Vagina (tissue), 2 donors: ENCODE results near the gene DLD. TPM values are rescaled to one million over a fixed set of nuclear protein-coding genes. Genes with fewer than 3 reads are reported as not detected.

Source experiments
- DNase-seq, 2 donors: peaks; one replicate each; pipeline ENCODE4 v3.0.0-alpha.2; 2017; ENCODE audit errors: extremely low spot score in 2 of 2
- H3K27ac ChIP-seq: fragments of 200-600 bp; sonication (generic); one replicate; pipeline ENCODE4 v1.5.1; 2019
- H3K27me3 ChIP-seq: fragments of 200-600 bp; sonication (generic); one replicate; pipeline ENCODE4 v1.5.1; 2019
- H3K36me3 ChIP-seq, 2 donors: fragments of 200-600 bp; sonication (generic); one replicate each; pipeline ENCODE4 v1.5.1; 2017 to 2019
- H3K4me1 ChIP-seq: fragments of 200-600 bp; sonication (generic); one replicate; pipeline ENCODE4 v1.5.1; 2019
- H3K4me3 ChIP-seq, 2 donors: fragments of 200-600 bp; sonication (generic); 1 replicate in 1 of 2; 2 replicates in 1 of 2; pipeline ENCODE4 v1.5.1; 2016 to 2019
- H3K9me3 ChIP-seq: fragments of 200-600 bp; sonication (generic); one replicate; pipeline ENCODE4 v1.5.1; 2019
- POLR2A ChIP-seq, 2 donors: fragments of 450-650 bp; IDR thresholded peaks; one replicate each; pipeline ENCODE4 v1.6.1; 2017; ENCODE audit warnings: antibody characterized with exemption in 2 of 2, mild to moderate bottlenecking in 2 of 2, moderate library complexity in 2 of 2
- POLR2AphosphoS5 ChIP-seq, 2 donors: sonication (generic); formaldehyde crosslinking; IDR thresholded peaks; one replicate each; pipeline ENCODE4 v1.9.0; 2017; ENCODE audit warnings: antibody characterized with exemption in 2 of 2, mild to moderate bottlenecking in 2 of 2, low read depth in 1 of 2; ENCODE audit not compliant: insufficient read depth in 1 of 2
- intact Hi-C: fragments of 100-400 bp; cut with DNase I; formaldehyde crosslinking; loops from one replicate; pipeline ENCODE4 v1.15.1; 2023
- total RNA-seq: library from RNA; depleted of rRNA; stranded (reverse); fragments of >200 nt; gene quantifications from one replicate; pipeline ENCODE4 v1.2.3, GENCODE V29; 2016
- TF ChIP-seq, protein P1 (sequence below), 3 experiments: fragments of 450-650 bp in 2 of 3; fragments of 200-600 bp in 1 of 3; sonication (generic) in 1 of 3; IDR thresholded peaks; one replicate each; pipeline ENCODE4 v1.5.1; 2017 to 2019; ENCODE audit warnings: antibody characterized with exemption in 3 of 3, mild to moderate bottlenecking in 2 of 3, moderate library complexity in 2 of 3

Gene DLD
- total RNA-seq, 1 donor from 2014 or later = 67.8 TPM

DNA sequence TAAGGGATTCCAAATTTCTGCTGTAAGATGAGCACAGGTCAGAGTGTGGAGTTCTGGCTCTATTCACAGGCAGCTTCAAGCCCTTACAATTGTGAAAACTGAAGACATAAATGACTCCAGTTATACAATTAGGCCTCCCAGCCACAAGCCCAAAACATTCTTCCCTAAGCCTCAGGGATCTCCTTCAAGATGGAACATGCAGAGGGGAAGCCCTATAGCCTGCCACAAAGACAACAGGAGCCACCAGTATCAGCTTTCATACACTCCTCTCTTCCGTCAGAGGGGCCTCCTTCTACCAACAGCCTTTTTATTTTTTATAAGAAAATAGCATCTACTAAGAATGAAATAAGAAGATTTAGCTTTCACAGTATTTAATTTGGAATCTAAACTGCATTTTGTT lies 46.5 kb downstream of the DLD start:
- TF ChIP-seq POLR2A (IDR thresholded peaks at IDR 0.05) = no peak
- no peak for TF ChIP-seq POLR2AphosphoS5 (IDR thresholded peaks at IDR 0.05; ENCODE audit: insufficient read depth in 1 of 2, low read depth in 1 of 2)
- TF ChIP-seq, protein P1, sequence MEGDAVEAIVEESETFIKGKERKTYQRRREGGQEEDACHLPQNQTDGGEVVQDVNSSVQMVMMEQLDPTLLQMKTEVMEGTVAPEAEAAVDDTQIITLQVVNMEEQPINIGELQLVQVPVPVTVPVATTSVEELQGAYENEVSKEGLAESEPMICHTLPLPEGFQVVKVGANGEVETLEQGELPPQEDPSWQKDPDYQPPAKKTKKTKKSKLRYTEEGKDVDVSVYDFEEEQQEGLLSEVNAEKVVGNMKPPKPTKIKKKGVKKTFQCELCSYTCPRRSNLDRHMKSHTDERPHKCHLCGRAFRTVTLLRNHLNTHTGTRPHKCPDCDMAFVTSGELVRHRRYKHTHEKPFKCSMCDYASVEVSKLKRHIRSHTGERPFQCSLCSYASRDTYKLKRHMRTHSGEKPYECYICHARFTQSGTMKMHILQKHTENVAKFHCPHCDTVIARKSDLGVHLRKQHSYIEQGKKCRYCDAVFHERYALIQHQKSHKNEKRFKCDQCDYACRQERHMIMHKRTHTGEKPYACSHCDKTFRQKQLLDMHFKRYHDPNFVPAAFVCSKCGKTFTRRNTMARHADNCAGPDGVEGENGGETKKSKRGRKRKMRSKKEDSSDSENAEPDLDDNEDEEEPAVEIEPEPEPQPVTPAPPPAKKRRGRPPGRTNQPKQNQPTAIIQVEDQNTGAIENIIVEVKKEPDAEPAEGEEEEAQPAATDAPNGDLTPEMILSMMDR (IDR thresholded peaks at IDR 0.05) = no peak
- no peaks in the 10 kb centered on the region for H3K27me3 ChIP-seq
- no peak overlapping the region for H3K4me3 ChIP-seq
- no peaks in the 10 kb centered on the region for H3K9me3 ChIP-seq
- intact Hi-C loops = no loop called here
- no peak overlapping the region for H3K27ac ChIP-seq
- no peaks in the 10 kb centered on the region for H3K36me3 ChIP-seq
- no peak for DNase-seq
- peaks cover 37% of the 10 kb centered on the region for H3K4me1 ChIP-seq

DNA sequence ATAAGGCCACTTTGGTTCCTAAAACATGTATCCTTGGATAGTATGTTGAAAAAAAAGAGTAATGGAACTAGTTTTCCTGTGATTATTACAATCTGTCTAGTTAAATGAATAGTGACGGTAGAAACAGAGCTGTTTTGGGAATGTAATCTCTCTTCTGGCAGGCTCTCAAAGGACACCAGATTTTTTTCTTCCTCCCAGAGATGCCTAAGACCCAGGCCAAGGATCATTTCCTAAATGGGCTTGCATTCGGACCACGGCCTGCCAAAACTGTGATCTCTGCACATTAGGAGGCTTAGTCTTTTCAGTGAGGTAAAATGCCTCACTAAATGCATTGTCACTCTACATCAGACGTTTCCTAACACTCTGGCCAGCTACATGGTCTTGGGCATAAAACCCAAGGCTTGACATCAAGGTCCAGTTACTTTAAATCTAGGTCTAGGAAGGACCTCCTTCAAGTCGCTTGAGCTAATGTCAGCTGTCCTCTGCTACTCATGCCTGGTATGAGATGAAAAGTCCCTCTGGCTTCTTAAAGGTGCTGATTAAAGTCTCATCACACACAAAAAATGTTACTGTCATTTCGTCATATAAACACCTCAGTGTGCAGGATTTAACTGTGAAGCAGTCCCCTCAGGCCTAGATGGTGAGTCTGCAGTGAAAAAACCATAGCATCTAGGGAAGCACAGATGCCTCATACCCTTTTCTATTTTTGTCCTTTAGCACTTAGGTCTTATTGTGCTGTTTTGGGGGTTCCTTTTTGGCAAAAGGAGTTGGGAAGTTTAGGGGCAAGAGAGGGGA lies 47.7 kb downstream of the DLD start:
- Histone ChIP-seq H3K4me3 (no peak overlapping the region), H3K27ac (peak overlapping the region; percentile 65), H3K4me1 (peaks cover 37% of the 10 kb centered on the region), H3K27me3 (no peaks in the 10 kb centered on the region), H3K9me3 (no peaks in the 10 kb centered on the region), H3K36me3 (no peaks in the 10 kb centered on the region)
- peak in 1 of 2 donors; percentile 43 for TF ChIP-seq POLR2AphosphoS5 (IDR thresholded peaks at IDR 0.05; ENCODE audit: insufficient read depth in 1 of 2, low read depth in 1 of 2)
- TF ChIP-seq, protein P1 (IDR thresholded peaks at IDR 0.05) = no peak
- DNase-seq = no peak
- intact Hi-C loops = no loop called here

DNA sequence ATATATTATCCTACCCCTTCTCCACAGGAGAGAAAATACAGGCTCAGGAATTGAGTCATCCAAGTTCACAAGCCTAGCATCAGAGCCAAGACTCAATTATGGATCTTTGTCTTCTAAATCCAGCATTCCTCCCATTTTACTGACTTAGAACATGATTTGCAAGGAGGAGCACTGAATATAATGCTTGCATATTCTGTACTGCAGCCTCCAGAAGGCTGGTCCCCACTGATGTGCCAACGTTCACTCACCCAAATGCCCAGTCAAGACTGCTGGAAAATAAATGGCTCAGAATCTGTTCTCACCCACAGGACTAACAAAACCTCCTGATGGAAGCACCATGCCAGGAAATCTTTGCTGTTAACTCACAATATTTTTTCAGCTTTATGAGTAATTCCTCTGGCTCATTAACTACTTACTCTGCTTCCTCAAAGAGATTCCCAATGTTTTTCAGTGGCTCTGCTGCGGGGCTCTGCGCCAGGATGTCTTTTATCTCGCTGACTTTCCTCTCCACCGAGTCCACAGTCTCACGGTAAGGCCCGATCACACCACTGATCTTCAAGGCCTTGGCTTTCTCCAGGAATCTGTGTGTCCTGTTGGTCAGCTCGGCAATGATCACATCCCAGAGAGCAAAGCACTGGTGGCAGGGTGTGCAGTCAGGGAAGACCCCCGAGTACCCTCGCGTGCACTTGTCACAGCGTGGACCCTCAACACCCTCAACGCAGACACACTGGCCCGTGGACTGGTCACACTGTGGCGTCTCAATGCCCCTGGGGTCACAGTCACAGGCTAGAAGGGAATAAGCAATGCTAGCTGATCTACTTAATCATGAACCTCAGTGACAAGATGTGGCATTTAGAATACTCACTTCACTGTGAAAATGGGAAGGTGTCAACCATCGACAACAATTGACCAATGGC lies 48.8 kb downstream of the DLD start:
- Histone ChIP-seq H3K4me1 (peaks cover 37% of the 10 kb centered on the region), H3K27ac (peak overlapping the region; percentile 65), H3K4me3 (no peak overlapping the region), H3K9me3 (no peaks in the 10 kb centered on the region), H3K27me3 (no peaks in the 10 kb centered on the region), H3K36me3 (no peaks in the 10 kb centered on the region)
- TF ChIP-seq, protein P1 (IDR thresholded peaks at IDR 0.05) = no peak
- TF ChIP-seq POLR2A (IDR thresholded peaks at IDR 0.05) (no peak), POLR2AphosphoS5 (IDR thresholded peaks at IDR 0.05; ENCODE audit: insufficient read depth in 1 of 2, low read depth in 1 of 2) (peak; percentile 47 to 67)
- no peak for DNase-seq
- intact Hi-C loops = loop anchor here (10.0 kb wide), 1 partner anchor 65 kb away; the partner anchor contains the start of gene LAMB1

DNA sequence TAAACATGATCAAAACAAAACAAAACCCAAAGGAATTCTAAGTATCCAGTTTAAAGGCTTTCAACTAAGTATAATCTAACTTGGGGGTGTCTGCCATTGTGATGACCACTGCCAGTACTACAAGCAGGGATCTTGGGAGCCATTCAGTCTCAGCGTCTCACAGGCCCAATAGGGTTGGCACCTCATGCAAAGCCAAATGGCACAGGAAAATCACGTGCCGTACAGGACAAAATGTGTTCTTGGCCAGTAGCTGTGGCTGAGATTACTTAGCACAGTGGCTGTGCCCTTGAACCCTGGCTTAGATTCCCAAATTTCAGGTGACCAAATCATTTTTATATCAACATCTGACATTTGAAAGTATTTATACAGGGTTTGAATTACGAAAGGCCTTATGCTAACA lies 50.0 kb downstream of the DLD start:
- DNase-seq = no peak
- H3K36me3 ChIP-seq = no peaks in the 10 kb centered on the region
- H3K9me3 ChIP-seq = no peaks in the 10 kb centered on the region
- no peaks in the 10 kb centered on the region for H3K27me3 ChIP-seq
- TF ChIP-seq, protein P1 (IDR thresholded peaks at IDR 0.05) = no peak
- no peak for TF ChIP-seq POLR2AphosphoS5 (IDR thresholded peaks at IDR 0.05; ENCODE audit: insufficient read depth in 1 of 2, low read depth in 1 of 2)
- TF ChIP-seq POLR2A (IDR thresholded peaks at IDR 0.05) = no peak
- H3K27ac ChIP-seq = peak overlapping the region; percentile 65
- no peak overlapping the region for H3K4me3 ChIP-seq
- peaks cover 37% of the 10 kb centered on the region for H3K4me1 ChIP-seq
- intact Hi-C loops = loop anchor here (10.0 kb wide), 1 partner anchor 64 kb away; the partner anchor contains the start of gene LAMB1
